Glutamatergic neuron (in vitro differentiated cells): ENCODE results near the gene CCDC90B. TPM values are rescaled to one million over a fixed set of nuclear protein-coding genes. Genes with fewer than 3 reads are reported as not detected.

ENCODE experiments used
- DNase-seq: peaks from one replicate; pipeline ENCODE4 v3.0.0; 2022
- H3K27ac Mint-ChIP-seq: one replicate; pipeline ENCODE4 v1.8.0; 2020; ENCODE audit warnings: mild to moderate bottlenecking, mixed read lengths, inconsistent platforms; ENCODE audit not compliant: unreplicated experiment
- H3K27me3 Mint-ChIP-seq: one replicate; pipeline ENCODE4 v1.8.0; 2020; ENCODE audit warnings: mild to moderate bottlenecking, moderate library complexity, mixed read lengths, inconsistent platforms; ENCODE audit not compliant: unreplicated experiment
- H3K36me3 Mint-ChIP-seq: one replicate; pipeline ENCODE4 v1.8.0; 2020; ENCODE audit warnings: mild to moderate bottlenecking, mixed read lengths, inconsistent platforms; ENCODE audit not compliant: unreplicated experiment
- H3K4me1 Mint-ChIP-seq: one replicate; pipeline ENCODE4 v1.8.0; 2020; ENCODE audit warnings: mild to moderate bottlenecking, low read depth, mixed read lengths, inconsistent platforms; ENCODE audit not compliant: unreplicated experiment
- H3K4me3 Mint-ChIP-seq: one replicate; pipeline ENCODE4 v1.8.0; 2020; ENCODE audit warnings: mild to moderate bottlenecking, mixed read lengths, inconsistent platforms; ENCODE audit not compliant: unreplicated experiment
- H3K9me3 Mint-ChIP-seq: one replicate; pipeline ENCODE4 v1.8.0; 2020; ENCODE audit warnings: mild to moderate bottlenecking, moderate library complexity, mixed read lengths, inconsistent platforms; ENCODE audit not compliant: unreplicated experiment
- CTCF ChIP-seq: fragments of 200-600 bp; sonication (generic); IDR thresholded peaks from one replicate; pipeline ENCODE4 v1.5.0; 2021; ENCODE audit not compliant: partially characterized antibody, unreplicated experiment
- total RNA-seq: library from RNA; stranded (reverse); fragmentation: NEBNext Ultra II Directional; extraction: Animal tissue kit (Norgen Biotek cat#: 25700); gene quantifications from one replicate; pipeline ENCODE4 v1.2.1, GENCODE V29; 2021; ENCODE audit not compliant: unreplicated experiment

Gene CCDC90B
- total RNA-seq, 1 donor from 2014 or later, result 61.3 TPM

- no peaks in the 10 kb centered on the region for H3K27me3 Mint-ChIP-seq
- H3K36me3 Mint-ChIP-seq, result no peaks in the 10 kb centered on the region
- no peak overlapping the region for H3K27ac Mint-ChIP-seq
- no peak overlapping the region for H3K4me3 Mint-ChIP-seq
- DNase-seq, result no peak
- no peaks in the 10 kb centered on the region for H3K9me3 Mint-ChIP-seq
- no peaks in the 10 kb centered on the region for H3K4me1 Mint-ChIP-seq
- no peak for TF ChIP-seq CTCF
Measured at GRCh38 chr11:83257761-83258168, 28.4 kb downstream of the CCDC90B start.

DNA sequence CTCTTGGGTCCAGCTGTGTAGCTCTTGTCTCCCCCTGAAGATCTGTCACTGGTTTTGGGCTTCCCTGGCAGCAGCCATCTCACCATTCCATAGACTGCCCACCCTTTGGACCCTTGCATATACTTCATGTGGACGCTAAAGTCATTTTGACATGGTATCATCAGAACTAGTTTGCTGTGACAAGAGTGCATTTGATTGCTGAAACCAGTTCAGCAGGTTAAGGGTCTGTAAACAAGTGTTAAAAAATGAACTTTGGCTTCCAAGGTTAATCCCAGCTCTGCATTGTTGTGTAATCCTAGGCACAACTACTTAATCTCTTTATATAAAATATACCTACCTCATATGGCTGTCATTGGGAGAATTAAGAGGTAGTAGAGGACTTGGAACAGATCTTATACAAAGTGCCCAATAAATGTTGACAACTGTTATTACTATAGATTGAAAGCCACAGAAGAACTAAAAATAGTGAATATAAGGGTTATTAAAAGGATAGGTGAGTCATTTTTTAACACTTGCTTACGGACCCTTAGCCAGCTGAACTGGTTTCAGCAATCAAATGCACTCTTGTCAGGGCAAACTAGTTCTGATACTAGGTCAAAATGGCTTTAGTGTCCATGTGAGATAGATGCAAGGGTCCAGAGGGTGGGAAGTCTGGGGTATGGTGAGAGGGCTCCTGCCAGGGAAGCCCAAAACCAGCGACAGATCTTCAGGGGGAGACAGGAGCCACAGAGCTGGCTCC is 29.4 kb downstream of the CCDC90B start:
- TF ChIP-seq CTCF, result no peak
- Mint-ChIP-seq H3K9me3 (no peaks in the 10 kb centered on the region), H3K4me1 (no peaks in the 10 kb centered on the region), H3K27ac (no peak overlapping the region), H3K27me3 (no peaks in the 10 kb centered on the region), H3K36me3 (no peaks in the 10 kb centered on the region), H3K4me3 (no peak overlapping the region)
- no peak for DNase-seq

DNA sequence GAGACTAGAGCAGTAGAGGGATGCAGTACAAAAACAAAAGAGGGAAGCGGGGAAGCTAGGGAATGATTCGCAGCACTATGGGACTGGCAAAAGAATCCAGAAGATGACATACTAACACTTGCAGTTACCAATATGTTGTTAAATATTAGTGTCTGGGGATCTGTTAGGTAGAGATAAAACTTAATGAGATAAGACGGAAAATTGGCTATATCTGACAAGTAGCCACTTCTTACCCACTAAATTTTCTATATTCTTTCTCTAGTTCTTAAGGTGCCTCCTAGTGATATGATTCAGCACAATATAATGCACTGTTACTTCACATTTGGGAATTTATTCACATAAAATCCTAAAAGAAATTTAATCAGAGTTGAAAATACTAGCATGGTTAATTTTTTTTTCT is 30.8 kb downstream of the CCDC90B start:
- DNase-seq, result no peak
- H3K9me3 Mint-ChIP-seq, result no peaks in the 10 kb centered on the region
- no peaks in the 10 kb centered on the region for H3K27me3 Mint-ChIP-seq
- H3K27ac Mint-ChIP-seq, result no peak overlapping the region
- H3K4me1 Mint-ChIP-seq, result no peaks in the 10 kb centered on the region
- no peak overlapping the region for H3K4me3 Mint-ChIP-seq
- no peak for TF ChIP-seq CTCF
- H3K36me3 Mint-ChIP-seq, result no peaks in the 10 kb centered on the region

DNA sequence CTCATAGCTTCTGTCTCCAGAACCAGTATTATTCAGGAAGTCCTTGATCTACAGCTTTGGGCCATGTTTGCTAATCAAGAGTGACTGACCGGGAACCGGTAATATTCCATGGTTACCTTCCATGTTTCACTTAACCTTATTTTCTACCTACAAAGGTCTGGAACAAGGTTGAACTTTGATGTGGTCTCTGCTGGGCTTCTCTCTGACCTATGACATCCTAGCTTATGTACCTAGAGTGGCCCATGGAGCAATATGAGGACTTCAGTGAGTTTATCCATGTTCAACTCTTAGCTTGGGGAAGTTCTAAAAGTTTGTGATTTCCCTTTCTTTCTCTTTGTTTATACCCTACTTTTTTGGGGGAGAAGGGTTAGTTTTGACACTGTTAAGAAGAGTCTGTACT is 33.2 kb downstream of the CCDC90B start:
- H3K27ac Mint-ChIP-seq, result no peak overlapping the region
- no peaks in the 10 kb centered on the region for H3K27me3 Mint-ChIP-seq
- no peak for DNase-seq
- no peaks in the 10 kb centered on the region for H3K4me1 Mint-ChIP-seq
- H3K36me3 Mint-ChIP-seq, result no peaks in the 10 kb centered on the region
- no peak overlapping the region for H3K4me3 Mint-ChIP-seq
- no peak for TF ChIP-seq CTCF
- no peaks in the 10 kb centered on the region for H3K9me3 Mint-ChIP-seq

DNA sequence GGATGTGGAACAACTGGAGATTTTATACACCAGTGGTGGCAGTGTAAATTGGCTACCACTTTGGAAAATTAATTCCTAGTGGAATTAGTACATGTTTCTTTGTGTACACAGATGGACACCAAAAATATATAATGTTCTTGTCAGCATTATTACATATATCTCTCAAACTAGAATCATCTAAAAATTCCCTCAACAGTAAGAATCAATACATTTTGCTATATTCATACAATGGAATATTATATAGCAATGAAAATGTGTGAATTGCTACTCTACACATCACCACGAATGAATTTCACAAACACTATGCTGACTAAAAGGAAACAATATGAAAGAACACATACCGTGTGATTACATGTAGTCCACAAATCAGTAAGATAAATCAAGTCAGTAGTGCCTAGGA is 33.9 kb downstream of the CCDC90B start:
- Mint-ChIP-seq H3K4me3 (no peak overlapping the region), H3K4me1 (no peaks in the 10 kb centered on the region), H3K36me3 (no peaks in the 10 kb centered on the region), H3K27ac (no peak overlapping the region), H3K27me3 (no peaks in the 10 kb centered on the region), H3K9me3 (no peaks in the 10 kb centered on the region)
- no peak for TF ChIP-seq CTCF
- DNase-seq, result no peak
